GM19099 (cell line): ENCODE measurements around the gene GALNT11.

Source experiments
- POLR2A ChIP-seq: IDR thresholded peaks from 3 replicates; pipeline ENCODE4 v1.6.1; 2011; ENCODE audit warnings: low read depth; ENCODE audit not compliant: insufficient read length; ENCODE audit errors: extremely low read depth

Gene GALNT11

DNA sequence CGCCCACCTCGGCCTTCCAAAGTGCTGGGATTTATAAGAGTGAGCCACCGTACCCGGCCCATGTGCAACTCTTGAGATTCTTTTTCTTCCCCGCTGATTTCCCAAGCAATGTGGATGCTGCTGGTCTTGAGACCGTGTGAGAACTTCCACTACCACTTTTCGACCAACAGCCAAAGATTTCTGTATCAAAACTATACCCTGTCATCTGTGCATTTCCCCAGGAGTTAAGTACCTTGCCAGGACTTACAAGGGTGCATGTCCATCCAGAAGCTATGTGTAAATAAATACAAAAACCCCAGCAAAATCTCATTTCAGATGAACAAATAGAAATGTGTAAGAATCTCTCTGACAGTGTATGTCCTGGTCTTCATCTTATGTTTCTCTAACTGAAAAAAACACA, 9.9 kb upstream of the GALNT11 start:
- TF ChIP-seq POLR2A, result no peak

DNA sequence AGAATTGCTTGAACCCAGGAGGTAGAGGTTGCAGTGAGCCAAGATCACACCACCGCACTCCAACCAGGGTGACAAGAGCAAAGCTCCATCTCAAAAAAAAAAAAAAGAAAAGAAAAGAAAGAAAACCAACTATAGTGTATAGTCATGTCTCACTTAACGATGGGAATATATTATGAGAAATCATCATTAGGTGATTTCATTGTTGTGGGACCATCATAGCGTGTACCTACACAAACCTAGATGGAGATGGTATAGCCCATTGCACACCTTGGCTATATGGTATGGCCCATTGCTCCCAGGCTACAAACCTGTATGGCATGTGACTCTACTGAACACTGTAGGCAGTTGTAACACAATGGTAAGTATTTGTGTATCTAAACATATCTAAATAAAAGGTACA, 8.5 kb upstream of the GALNT11 start:
- TF ChIP-seq POLR2A, result no peak

DNA sequence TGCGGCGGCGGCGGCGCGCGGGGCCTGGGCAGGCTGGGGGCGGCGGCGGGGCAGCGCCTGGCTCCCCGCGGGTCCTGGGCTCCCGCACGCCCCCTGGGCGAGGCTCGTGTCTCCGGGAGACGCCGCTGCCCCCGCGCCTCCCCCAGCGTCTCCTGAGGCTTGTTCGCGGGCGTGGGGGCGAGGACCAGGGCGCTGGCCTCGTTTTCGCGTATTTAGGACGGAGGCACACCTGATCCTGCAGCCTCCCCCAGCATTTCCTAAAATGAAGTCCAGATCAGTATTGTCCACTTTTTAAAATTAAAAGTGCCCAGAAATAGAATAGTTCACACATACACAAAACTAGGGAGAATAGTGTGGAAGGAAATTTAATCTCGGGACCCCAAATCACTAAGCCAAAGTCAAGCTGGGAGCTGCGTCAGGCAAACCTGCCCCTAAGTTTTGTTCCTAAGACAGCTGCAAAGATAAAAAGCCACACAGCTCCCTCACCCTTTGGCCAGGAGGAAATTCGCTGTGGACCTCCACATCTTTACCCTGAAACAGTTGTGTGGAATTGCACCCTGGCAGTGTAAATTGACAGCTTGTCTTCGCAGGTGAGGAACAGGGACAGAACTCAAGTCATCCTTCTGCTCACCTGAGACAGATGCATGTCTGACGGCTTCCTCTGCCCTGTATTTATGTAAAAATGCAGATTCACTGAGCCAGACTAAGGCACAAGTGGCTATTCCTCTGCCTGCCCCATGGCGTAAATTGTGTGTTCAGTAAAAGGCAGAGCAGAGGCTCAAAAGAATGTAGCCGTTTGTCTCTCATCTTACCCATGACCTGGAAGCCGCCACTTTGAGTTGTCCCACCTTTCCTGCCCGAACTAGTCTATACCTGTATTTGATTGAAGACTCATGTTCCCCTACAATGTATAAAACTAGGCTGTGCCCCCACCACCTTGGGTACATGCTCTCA, 740 bp downstream of the GALNT11 start:
- TF ChIP-seq POLR2A, result no peak

DNA sequence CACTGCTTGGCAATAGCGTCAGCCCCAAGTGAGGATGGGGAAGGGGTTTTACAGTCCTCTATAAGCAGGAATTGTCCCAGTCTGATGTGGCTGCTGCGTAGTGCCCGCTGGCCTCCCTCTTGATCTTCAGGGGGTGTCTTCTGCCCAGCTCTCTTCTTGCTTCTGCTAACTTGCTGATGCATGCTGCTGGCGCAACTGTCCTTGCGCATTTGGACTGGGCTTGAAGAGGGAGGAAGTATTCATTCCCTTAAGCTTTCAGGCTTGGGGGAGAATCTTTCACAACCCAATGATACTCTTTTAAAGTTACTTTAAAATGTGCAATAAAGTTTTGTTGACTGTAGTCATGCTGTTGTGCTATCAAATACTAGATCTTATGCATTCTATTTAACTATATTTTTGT, 10.3 kb downstream of the GALNT11 start:
- TF ChIP-seq POLR2A, result no peak

DNA sequence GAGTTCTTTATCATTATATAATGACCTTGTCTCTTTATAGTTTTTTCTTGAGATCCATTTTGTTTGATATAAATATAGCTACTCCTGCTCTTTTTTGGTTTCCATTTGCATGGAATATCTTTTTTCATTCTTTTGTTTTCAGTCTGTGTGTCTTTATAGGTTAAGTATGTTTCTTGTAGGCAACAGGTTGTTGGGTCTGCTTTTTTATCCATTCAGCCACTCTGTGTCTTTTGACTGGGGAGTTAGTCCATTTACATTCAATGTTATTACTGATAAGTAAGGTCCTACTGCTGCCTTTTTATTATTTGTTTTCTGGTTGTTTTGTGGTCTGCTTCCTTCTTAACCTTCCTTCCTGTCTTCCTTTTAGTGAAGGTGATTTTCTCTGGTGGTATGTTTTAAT, 21.1 kb downstream of the GALNT11 start:
- TF ChIP-seq POLR2A, result no peak

DNA sequence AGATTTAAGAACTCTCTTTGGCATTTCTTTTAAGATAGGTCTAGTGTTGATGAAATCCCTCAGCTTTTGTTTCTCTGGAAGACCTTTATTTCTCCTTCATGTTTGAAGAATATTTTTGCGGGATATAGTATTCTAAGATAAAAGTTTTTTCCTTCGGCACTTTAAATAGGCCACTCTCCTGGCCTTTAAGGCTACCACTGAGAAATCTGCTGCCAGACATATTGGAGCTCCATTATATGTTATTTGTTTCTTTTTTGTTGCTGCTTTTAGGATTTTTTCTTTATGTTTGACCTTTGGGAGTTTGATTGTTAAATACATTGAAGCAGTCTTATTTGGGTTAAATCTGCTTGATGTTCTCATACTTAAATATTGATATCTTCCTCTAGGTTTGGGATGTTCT, 22.6 kb downstream of the GALNT11 start:
- TF ChIP-seq POLR2A, result no peak

DNA sequence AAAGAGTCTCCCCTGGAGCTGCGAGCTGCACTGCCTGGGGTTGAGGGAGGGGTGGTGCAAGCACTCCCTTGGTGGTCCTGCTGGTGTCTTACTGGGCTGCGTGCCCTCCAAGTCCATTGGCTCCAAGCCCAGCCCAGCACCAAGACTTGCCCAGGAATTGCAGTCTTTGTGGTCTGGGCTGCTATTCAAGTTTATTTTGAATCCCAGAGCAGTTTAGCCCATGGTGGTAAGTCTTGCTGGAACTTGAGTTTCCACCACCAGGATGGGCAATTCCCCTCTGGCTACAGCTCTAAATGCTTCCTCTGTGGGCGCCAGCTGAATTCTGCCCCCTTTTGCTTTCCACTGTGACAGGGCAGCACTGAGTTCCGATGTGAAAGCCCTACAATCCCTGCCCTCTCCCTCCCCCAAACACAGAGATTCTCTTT, 25.1 kb downstream of the GALNT11 start:
- TF ChIP-seq POLR2A, result no peak

DNA sequence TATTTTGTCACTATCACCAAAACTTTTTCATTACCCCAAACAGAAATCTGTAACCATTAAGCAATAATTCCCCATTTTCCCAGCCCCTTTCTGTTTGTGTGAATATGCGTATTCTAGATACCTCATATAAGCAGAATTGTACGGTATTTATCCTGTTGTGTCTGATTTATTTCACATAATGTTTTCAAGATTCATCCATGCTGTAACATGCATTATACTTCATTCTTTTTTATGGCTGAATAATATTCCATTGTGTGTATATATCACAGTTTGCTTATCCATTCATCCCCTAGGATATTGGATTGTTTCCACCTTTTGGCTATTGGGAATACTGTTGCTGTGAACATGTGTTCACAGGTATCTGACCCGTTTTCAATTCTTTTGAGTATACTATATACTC, 26.5 kb downstream of the GALNT11 start:
- no peak for TF ChIP-seq POLR2A

DNA sequence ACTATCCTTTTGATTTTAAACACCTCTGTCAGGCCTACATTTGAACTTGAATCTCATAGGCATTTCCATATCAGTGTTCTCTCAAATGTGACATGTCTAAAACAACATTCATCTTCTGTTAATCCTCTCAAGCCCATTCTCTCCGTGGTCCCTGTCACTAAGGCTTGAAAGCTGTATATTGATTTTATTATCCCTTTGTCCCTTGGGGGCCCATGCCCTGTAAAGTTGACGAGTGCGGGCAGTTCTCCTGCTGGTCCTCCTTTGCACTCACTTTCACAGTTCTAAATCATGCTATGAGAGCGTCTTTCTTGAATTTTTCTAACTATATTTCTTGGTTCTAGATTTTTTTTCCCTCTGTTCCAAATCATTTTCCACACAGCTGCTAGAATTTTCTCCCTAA, 27.3 kb downstream of the GALNT11 start:
- no peak for TF ChIP-seq POLR2A

DNA sequence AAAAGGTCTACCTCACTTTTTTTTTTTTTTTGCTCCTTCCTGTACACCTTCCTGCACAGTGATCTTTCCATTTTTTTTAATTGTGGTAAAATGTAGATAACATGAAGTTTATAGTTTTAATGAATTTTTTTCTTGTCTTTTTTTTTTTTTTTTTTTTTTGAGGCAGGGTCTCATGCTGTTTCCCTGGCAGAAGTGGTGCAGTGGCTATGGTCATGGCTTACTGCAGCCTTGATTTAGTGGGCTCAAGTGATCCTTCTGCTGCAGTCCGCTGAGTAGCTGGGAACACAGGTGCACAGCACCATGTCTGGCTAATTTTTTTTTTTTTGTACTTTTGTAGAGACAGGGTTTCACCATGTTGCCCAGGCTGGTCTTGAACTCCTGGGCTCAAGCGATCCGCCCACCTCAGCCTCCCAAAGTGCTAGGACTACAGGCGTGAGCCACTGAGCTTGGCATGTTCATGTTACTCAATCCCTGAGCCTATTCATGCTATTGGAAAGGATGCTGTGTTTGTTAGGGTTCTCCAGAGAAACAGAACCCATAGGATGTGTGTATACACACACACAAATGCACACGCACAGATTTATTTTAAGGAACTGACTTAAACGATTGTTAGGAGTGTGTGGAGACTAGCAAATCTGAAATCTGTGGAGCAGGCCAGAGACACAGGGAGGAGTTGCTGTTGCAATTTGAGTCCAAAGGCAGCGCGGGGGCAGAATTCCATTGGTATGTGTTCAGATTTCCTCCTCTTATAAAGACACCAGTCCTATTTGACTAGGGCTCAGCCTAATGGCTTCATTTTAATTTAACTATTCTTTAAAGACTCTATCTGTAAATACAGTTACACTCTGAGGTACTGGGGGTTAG, 29.1 kb downstream of the GALNT11 start:
- no peak for TF ChIP-seq POLR2A

DNA sequence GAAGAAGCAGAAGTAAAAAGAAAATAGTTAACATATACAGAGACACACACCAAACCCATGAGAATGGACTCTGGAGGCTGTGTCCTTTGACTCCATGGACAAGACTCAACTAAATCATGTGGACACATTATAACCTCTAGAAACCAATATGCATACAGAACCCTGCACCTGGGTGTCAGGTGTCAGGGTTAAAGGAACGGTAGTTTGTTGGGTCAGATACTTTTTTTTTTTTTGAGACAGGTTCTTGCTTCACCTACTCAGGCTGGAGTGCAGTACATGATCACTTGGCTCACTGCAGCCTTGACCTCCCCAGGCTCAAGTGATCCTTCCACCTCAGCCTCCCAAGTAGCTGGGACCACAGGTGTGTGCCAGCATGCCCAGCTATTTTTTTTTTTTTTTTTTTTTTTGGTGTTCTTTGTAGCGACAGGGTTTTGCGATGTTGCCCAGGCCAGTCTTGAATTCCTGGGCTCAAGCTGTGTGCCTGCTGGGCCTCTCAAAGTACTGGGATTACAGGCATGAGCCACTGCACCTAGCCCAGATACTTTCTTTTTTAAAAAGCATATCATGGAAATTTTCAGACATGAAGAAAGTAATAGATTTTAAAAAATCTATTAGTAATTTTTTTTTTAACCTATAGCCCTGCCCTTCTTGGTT, 31.3 kb downstream of the GALNT11 start:
- TF ChIP-seq POLR2A, result no peak

DNA sequence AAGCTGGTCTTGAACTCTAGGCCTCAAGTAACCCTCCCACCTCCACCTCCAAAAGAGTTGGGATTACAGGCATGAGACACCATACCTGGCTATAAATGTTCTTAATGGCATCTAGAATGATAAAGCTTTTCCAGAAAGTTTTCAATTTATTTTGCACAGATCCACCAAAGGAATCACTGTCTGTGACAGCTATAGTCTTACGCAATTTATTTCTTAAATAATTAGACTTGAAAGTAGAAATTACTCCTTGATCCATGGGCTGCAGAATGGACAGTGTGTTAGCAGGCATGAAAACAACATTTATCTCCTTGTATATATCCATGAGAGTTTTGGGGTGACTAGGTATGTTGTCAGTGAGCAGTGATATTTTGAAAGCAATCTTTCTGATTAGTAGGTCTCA, 33.8 kb downstream of the GALNT11 start:
- no peak for TF ChIP-seq POLR2A

DNA sequence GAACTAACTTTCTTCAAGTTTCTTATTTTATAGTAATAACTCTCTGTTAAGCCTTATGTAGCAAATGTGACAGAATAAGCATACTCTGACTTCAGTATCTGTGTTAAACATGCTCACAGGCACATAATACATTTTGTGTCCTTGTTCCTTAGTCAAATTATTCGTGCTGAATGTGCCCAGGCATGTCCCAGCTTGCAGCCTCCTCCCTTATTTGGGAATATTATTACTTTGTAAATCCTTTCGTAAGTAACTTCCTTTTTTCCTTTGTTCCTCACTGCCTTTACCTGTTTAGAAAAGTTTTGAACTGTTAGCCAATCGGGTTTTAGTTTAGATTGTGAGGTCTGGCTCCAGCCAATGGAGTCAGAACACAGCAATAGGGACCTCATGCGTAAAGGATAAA, 46.9 kb downstream of the GALNT11 start:
- no peak for TF ChIP-seq POLR2A

DNA sequence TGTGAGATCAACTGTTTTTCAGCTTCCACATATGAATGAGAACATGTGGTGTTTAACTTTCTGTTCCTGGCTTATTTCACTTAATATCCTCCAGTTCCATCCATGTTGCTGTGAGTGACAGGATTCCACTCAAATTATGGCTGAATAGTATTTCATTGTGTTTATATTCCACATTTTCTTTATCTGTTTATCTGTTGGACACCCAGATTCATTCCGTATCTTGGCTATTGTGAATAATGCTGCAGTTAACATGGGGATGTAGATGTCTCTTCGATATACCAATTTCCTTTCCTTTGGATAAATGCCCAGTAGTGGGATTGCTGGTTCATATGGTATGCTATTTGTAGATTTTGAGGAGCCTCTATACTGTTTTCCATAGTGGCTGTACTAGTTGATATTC, 47.9 kb downstream of the GALNT11 start:
- no peak for TF ChIP-seq POLR2A

DNA sequence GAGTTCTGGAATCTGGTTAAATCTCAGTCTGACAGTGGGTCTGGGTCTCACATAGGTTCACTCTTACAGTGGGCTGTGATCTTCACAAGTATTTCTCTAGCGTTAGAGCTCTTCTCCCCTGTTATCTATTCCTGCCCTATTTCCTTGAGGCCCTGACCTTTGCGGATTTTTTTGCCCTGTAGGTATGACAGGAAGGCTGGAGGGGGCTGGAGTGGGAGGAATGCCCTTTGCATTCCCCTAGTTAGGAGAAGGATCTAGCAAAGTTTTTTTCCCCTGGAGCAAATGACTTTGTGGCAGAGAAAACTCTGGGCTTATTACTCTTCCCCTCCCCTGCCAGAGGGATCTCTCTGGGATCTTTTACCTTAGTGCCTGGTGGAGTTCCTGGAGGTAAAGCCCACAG, 49.2 kb downstream of the GALNT11 start:
- TF ChIP-seq POLR2A, result no peak
